PC-9 (cell line): ENCODE results near the gene RNF166.

Experiments used
- EZH2 ChIP-seq: fragments of 200-600 bp; sonication (generic); IDR thresholded peaks from 2 replicates; pipeline ENCODE4 v1.8.0; 2017; ENCODE audit warnings: antibody characterized with exemption, low read depth
- TF ChIP-seq, protein P1 (sequence below): fragments of 200-600 bp; sonication (generic); conservative IDR thresholded peaks from 2 replicates; pipeline ENCODE4 v1.6.1; 2017; ENCODE audit warnings: mixed run types, antibody characterized with exemption, mild to moderate bottlenecking, moderate library complexity

DNA sequence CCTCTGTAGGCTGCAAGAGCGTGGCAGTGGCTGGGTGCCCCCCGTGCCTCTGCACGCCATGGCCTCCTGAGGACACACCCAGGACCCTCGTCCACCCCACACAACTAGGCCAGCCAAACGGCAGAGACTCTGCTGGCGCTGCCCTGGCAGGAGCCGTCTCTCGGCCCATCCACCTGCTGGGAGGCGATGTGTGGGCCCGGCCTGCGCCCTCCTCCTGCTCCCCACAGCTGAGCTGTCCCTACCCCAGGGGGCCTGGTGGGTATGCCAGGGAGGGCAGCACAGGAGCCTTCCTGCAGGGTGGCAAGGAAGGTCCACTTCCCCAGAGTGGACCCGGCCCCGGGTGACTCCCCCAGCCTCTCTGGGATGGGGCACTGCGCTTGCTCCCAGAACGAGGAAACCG lies 7.0 kb downstream of the RNF166 start:
- TF ChIP-seq, protein P1, sequence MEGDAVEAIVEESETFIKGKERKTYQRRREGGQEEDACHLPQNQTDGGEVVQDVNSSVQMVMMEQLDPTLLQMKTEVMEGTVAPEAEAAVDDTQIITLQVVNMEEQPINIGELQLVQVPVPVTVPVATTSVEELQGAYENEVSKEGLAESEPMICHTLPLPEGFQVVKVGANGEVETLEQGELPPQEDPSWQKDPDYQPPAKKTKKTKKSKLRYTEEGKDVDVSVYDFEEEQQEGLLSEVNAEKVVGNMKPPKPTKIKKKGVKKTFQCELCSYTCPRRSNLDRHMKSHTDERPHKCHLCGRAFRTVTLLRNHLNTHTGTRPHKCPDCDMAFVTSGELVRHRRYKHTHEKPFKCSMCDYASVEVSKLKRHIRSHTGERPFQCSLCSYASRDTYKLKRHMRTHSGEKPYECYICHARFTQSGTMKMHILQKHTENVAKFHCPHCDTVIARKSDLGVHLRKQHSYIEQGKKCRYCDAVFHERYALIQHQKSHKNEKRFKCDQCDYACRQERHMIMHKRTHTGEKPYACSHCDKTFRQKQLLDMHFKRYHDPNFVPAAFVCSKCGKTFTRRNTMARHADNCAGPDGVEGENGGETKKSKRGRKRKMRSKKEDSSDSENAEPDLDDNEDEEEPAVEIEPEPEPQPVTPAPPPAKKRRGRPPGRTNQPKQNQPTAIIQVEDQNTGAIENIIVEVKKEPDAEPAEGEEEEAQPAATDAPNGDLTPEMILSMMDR: no peak
- no peak for TF ChIP-seq EZH2
